ENCODE results near the gene SYNCRIP. TPM values are rescaled to one million over a fixed set of nuclear protein-coding genes. Genes with fewer than 3 reads are reported as not detected.

The SYNCRIP gene
- total and polyA plus RNA-seq, 4 donors, result 27.8 to 41.7 (median 30.4) TPM

DNA sequence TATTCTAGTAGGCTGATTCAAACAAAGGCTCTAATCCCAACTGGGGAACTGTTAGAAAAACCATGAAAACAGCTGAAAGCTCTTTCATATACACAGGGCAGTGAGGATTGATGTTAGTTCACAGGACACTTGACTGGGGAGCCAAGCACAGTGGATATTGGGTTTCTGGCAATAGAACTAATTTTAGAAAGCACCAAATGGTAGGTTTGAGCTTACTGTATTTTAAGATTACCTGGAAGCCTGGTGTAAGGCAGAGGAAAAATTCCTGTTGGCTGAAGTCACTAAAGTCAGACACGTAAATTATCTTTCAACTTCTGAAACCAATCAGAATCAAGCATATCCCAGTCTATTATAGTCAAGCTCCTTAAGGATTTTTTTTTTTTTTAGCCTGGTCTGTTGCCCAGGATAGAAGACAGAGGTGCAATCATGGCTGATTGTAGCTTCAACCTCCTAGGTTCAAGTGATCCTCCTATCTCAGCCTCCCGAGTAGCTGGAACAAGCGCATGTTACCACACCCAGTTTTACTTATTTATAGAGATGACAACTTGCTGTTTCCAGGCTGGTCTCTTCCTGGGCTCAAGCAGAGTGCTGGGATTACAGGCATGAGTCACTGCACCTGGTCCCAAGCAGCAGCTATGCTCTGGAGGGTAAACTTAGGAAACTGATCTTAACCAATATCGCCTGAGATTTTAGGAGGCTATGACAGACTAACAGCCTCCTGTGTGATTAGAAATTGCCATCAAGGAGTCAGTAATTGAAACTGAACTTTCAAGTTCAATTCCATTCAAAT, 32.5 kb upstream of the SYNCRIP start:
- Histone ChIP-seq H3K9ac (ENCODE audit: low read depth in 1 of 2, low read length in 2 of 2) (no peak overlapping the region), H3K27ac (ENCODE audit: low read depth in 1 of 2, low read length in 2 of 2) (no peak overlapping the region)
- DNase-seq (ENCODE audit: low spot score), result no peak

GRCh38 chr6:85674604-85675003, 31.9 kb upstream of the SYNCRIP start:
- TF ChIP-seq GABPA (IDR thresholded peaks at IDR 0.05 in 1 of 2, conservative IDR thresholded peaks at IDR 0.05 in 1 of 2) (no peak), HNF4A (conservative IDR thresholded peaks at IDR 0.05) (no peak), FOXA1 (IDR thresholded peaks at IDR 0.05) (no peak)
- no peak overlapping the region for H3K4me3 ChIP-seq (ENCODE audit: low read depth in 1 of 3, low read length in 3 of 3)
- H3K36me3 ChIP-seq (ENCODE audit: control insufficient read depth in 4 of 4, insufficient read depth in 3 of 4, low read depth in 1 of 4, low read length in 3 of 4), result peaks cover 0 to 6% (median 0%) of the 10 kb centered on the region in 4 donors
- no peak overlapping the region for H3K9ac ChIP-seq (ENCODE audit: low read depth in 1 of 2, low read length in 2 of 2)
- H3K27ac ChIP-seq (ENCODE audit: low read depth in 1 of 2, low read length in 2 of 2), result no peak overlapping the region
- H3K4me1 ChIP-seq (ENCODE audit: control insufficient read depth in 4 of 4, insufficient read depth in 4 of 4, low read length in 3 of 4), result peaks cover 6 to 33% (median 24%) of the 10 kb centered on the region in 4 donors
- no peaks in the 10 kb centered on the region for H3K9me3 ChIP-seq (ENCODE audit: control insufficient read depth in 4 of 4, low read length in 3 of 4)
- H3K27me3 ChIP-seq (ENCODE audit: control insufficient read depth in 4 of 4, insufficient read depth in 4 of 4, low read length in 3 of 4), result no peaks in the 10 kb centered on the region
- no peak for DNase-seq (ENCODE audit: low spot score)

More for the DNA sequence above, 32.5 kb upstream of the SYNCRIP start:
- no peak for TF ChIP-seq HNF4A (conservative IDR thresholded peaks at IDR 0.05)
- TF ChIP-seq EGR1 (IDR thresholded peaks at IDR 0.05; ENCODE audit: low read depth in 2 of 2), result no peak
- no peak for TF ChIP-seq ZBTB33 (IDR thresholded peaks at IDR 0.05)
- TF ChIP-seq RXRA (IDR thresholded peaks at IDR 0.05), result no peak
- TF ChIP-seq FOXA1 (IDR thresholded peaks at IDR 0.05), result no peak
- TF ChIP-seq, protein P1, sequence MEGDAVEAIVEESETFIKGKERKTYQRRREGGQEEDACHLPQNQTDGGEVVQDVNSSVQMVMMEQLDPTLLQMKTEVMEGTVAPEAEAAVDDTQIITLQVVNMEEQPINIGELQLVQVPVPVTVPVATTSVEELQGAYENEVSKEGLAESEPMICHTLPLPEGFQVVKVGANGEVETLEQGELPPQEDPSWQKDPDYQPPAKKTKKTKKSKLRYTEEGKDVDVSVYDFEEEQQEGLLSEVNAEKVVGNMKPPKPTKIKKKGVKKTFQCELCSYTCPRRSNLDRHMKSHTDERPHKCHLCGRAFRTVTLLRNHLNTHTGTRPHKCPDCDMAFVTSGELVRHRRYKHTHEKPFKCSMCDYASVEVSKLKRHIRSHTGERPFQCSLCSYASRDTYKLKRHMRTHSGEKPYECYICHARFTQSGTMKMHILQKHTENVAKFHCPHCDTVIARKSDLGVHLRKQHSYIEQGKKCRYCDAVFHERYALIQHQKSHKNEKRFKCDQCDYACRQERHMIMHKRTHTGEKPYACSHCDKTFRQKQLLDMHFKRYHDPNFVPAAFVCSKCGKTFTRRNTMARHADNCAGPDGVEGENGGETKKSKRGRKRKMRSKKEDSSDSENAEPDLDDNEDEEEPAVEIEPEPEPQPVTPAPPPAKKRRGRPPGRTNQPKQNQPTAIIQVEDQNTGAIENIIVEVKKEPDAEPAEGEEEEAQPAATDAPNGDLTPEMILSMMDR (IDR thresholded peaks at IDR 0.05; ENCODE audit: low read depth, low read length, missing input control), result no peak
- TF ChIP-seq HNF4G (IDR thresholded peaks at IDR 0.05), result no peak
- TF ChIP-seq, protein P2, sequence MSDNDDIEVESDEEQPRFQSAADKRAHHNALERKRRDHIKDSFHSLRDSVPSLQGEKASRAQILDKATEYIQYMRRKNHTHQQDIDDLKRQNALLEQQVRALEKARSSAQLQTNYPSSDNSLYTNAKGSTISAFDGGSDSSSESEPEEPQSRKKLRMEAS (IDR thresholded peaks at IDR 0.05), result no peak
- H3K9me3 ChIP-seq (ENCODE audit: control insufficient read depth in 4 of 4, low read length in 3 of 4), result no peaks in the 10 kb centered on the region
- H3K36me3 ChIP-seq (ENCODE audit: control insufficient read depth in 4 of 4, insufficient read depth in 3 of 4, low read depth in 1 of 4, low read length in 3 of 4), result peaks cover 0 to 6% (median 0%) of the 10 kb centered on the region in 4 donors
- H3K4me3 ChIP-seq (ENCODE audit: low read depth in 1 of 3, low read length in 3 of 3), result peak overlapping the region in 1 of 3 donors; percentile 100
- WGBS, result 86% methylated on average over 4 of the region's 4 CpGs
- H3K4me1 ChIP-seq (ENCODE audit: control insufficient read depth in 4 of 4, insufficient read depth in 4 of 4, low read length in 3 of 4), result peaks cover 6 to 33% (median 25%) of the 10 kb centered on the region in 4 donors
- no peaks in the 10 kb centered on the region for H3K27me3 ChIP-seq (ENCODE audit: control insufficient read depth in 4 of 4, insufficient read depth in 4 of 4, low read length in 3 of 4)

DNA sequence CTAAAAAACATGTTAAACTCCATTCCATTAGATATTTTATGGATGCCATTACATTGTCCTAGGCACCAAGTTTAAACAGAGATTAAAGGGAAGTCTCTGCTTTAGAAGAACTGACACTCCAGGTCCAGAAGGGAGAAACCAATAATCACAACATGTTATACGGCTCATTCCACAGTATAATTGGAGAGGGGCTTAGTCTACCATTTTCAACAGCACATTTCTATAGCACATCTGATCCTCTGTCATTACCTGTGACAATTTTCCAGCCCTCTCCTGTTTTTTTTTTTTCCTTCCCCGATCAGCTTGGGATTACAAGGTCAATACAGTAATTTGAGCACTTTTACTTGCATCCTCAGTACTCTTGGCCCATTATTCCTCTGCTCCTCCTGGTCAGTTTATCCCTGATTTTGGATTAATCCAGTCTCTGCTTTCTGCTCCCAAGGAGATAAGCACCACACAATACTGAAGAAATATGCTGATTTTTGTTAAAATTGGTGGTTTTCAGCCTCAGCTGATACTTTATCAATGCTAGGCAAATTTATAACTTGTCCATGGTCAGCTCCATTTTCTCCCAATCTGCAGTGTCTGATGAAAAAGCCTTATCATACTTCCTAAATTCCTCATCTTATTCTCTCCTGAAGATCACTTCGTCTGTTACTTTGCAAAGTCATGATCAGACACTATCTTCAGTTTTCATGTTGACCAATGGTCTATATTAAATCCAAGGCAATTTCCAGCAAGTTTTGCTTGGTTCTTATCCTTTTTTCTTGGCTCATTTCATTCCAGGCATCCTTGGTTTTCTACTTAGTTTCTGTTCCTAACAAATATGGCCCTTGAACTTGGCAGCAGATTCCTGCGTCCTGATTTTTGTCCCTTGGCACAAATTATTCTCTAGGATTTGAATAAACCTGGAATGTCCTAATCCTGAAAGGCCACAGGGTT, 30.8 kb upstream of the SYNCRIP start:
- Histone ChIP-seq H3K4me3 (ENCODE audit: low read depth in 1 of 3, low read length in 3 of 3) (no peak overlapping the region), H3K27me3 (ENCODE audit: control insufficient read depth in 4 of 4, insufficient read depth in 4 of 4, low read length in 3 of 4) (no peaks in the 10 kb centered on the region), H3K4me1 (ENCODE audit: control insufficient read depth in 4 of 4, insufficient read depth in 4 of 4, low read length in 3 of 4) (peaks cover 6 to 25% (median 17%) of the 10 kb centered on the region in 4 donors), H3K9ac (ENCODE audit: low read depth in 1 of 2, low read length in 2 of 2) (no peak overlapping the region), H3K9me3 (ENCODE audit: control insufficient read depth in 4 of 4, low read length in 3 of 4) (no peaks in the 10 kb centered on the region), H3K27ac (ENCODE audit: low read depth in 1 of 2, low read length in 2 of 2) (no peak overlapping the region), H3K36me3 (ENCODE audit: control insufficient read depth in 4 of 4, insufficient read depth in 3 of 4, low read depth in 1 of 4, low read length in 3 of 4) (peaks cover 0 to 6% (median 0%) of the 10 kb centered on the region in 4 donors)
- 76% methylated on average over 4 of the region's 4 CpGs for WGBS
- DNase-seq (ENCODE audit: low spot score), result no peak
- TF ChIP-seq ZBTB33 (IDR thresholded peaks at IDR 0.05) (no peak), FOXA2 (IDR thresholded peaks at IDR 0.05) (no peak), TAF1 (conservative IDR thresholded peaks at IDR 0.05) (no peak), YY1 (IDR thresholded peaks at IDR 0.05) (peak; percentile 55), JUND (IDR thresholded peaks at IDR 0.05) (no peak), GABPA (IDR thresholded peaks at IDR 0.05 in 1 of 2, conservative IDR thresholded peaks at IDR 0.05 in 1 of 2) (no peak), FOXA1 (IDR thresholded peaks at IDR 0.05) (no peak)
- TF ChIP-seq, protein P3, sequence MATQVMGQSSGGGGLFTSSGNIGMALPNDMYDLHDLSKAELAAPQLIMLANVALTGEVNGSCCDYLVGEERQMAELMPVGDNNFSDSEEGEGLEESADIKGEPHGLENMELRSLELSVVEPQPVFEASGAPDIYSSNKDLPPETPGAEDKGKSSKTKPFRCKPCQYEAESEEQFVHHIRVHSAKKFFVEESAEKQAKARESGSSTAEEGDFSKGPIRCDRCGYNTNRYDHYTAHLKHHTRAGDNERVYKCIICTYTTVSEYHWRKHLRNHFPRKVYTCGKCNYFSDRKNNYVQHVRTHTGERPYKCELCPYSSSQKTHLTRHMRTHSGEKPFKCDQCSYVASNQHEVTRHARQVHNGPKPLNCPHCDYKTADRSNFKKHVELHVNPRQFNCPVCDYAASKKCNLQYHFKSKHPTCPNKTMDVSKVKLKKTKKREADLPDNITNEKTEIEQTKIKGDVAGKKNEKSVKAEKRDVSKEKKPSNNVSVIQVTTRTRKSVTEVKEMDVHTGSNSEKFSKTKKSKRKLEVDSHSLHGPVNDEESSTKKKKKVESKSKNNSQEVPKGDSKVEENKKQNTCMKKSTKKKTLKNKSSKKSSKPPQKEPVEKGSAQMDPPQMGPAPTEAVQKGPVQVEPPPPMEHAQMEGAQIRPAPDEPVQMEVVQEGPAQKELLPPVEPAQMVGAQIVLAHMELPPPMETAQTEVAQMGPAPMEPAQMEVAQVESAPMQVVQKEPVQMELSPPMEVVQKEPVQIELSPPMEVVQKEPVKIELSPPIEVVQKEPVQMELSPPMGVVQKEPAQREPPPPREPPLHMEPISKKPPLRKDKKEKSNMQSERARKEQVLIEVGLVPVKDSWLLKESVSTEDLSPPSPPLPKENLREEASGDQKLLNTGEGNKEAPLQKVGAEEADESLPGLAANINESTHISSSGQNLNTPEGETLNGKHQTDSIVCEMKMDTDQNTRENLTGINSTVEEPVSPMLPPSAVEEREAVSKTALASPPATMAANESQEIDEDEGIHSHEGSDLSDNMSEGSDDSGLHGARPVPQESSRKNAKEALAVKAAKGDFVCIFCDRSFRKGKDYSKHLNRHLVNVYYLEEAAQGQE (IDR thresholded peaks at IDR 0.05), result no peak

Data from liver (tissue), 9 donors.